ENCODE results near the gene INPP1.

- TF ChIP-seq RAD21 (IDR thresholded peaks at IDR 0.05) = no peak
- TF ChIP-seq, protein P1, sequence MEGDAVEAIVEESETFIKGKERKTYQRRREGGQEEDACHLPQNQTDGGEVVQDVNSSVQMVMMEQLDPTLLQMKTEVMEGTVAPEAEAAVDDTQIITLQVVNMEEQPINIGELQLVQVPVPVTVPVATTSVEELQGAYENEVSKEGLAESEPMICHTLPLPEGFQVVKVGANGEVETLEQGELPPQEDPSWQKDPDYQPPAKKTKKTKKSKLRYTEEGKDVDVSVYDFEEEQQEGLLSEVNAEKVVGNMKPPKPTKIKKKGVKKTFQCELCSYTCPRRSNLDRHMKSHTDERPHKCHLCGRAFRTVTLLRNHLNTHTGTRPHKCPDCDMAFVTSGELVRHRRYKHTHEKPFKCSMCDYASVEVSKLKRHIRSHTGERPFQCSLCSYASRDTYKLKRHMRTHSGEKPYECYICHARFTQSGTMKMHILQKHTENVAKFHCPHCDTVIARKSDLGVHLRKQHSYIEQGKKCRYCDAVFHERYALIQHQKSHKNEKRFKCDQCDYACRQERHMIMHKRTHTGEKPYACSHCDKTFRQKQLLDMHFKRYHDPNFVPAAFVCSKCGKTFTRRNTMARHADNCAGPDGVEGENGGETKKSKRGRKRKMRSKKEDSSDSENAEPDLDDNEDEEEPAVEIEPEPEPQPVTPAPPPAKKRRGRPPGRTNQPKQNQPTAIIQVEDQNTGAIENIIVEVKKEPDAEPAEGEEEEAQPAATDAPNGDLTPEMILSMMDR (IDR thresholded peaks at IDR 0.05; ENCODE audit: low read depth, low read length, missing input control) = no peak
- TF ChIP-seq ATF3 (IDR thresholded peaks at IDR 0.05) = no peak
- TF ChIP-seq JUND (IDR thresholded peaks at IDR 0.05) = no peak
- no peak for TF ChIP-seq EGR1 (IDR thresholded peaks at IDR 0.05; ENCODE audit: low read depth in 2 of 2)
Observed at GRCh38 chr2:190396271-190396670, 52.9 kb downstream of the INPP1 start.

Measured in liver (tissue), 3 donors.